ENCODE data around the gene TBCEL. TPM values are rescaled to one million over a fixed set of nuclear protein-coding genes. Genes with fewer than 3 reads are reported as not detected.

The TBCEL gene
- total and polyA plus RNA-seq, 2 donors (not counting 3 experiments of a cell fraction or from before 2014, with no cell fraction given): 5.6 to 19.5 TPM

GRCh38 chr11:121105063-121105480 lies 81.2 kb downstream of the TBCEL start:
- no TSS peak for BruUV-seq (replicated peaks)
- FAIRE-seq (no peak), DNase-seq (ENCODE audit: low read depth, low spot score) (peak; percentile 11)
- H3K79me2 ChIP-seq (ENCODE audit: control insufficient read depth, insufficient read depth, low read length): no peaks in the 10 kb centered on the region
- H3K4me2 ChIP-seq (ENCODE audit: insufficient read depth, low read length): no peak overlapping the region
- dilution Hi-C loops (cut with MboI; ENCODE audit: extremely low pct_ligation_motif_present, low sequenced_read_pairs) (no loop called here), intact Hi-C loops (cut with micrococcal nuclease) (no loop called here)
- ChIA-PET CTCF (interaction anchor here (0.6 kb wide), 1 partner anchor 80 kb away, joined by 3 read pairs; no protein-coding TSS in a partner anchor), POLR2A (no interaction called here)
- peaks cover 2% of the 10 kb centered on the region for H4K20me1 ChIP-seq (replicated peaks; ENCODE audit: control insufficient read depth, extremely low read depth, insufficient read depth, low read length)
- no peaks in the 10 kb centered on the region for H3K27me3 ChIP-seq (ENCODE audit: control insufficient read depth in 2 of 2, insufficient read depth in 2 of 2, low read length in 2 of 2)
- no peak overlapping the region for H3K4me3 ChIP-seq (replicated peaks in 1 of 3; ENCODE audit: insufficient read depth in 1 of 3, low read depth in 1 of 3, low read length in 3 of 3)
- TF ChIP-seq GATA2 (IDR thresholded peaks at IDR 0.05; ENCODE audit: insufficient read depth, insufficient read length, low read depth, low read length) (no peak), MAX (IDR thresholded peaks at IDR 0.05; ENCODE audit: insufficient read depth, insufficient read length) (no peak), CTCF (IDR thresholded peaks at IDR 0.05; ENCODE audit: extremely low read depth in 1 of 2, insufficient read depth in 1 of 2, low read depth in 1 of 2, low read length in 2 of 2) (no peak), FOS (IDR thresholded peaks at IDR 0.05; ENCODE audit: borderline replicate concordance, insufficient read depth, low read length) (no peak), POLR2AphosphoS5 (IDR thresholded peaks at IDR 0.05; ENCODE audit: insufficient read depth, low read depth, low read length) (no peak), EZH2 (IDR thresholded peaks at IDR 0.05; ENCODE audit: borderline replicate concordance, low read depth, low read length, severe bottlenecking) (no peak), MYC (IDR thresholded peaks at IDR 0.05; ENCODE audit: low read depth, low read length) (no peak), JUN (IDR thresholded peaks at IDR 0.05; ENCODE audit: borderline replicate concordance, insufficient read depth, insufficient read length, low read depth) (no peak), POLR2A (IDR thresholded peaks at IDR 0.05; ENCODE audit: low read depth, low read length) (no peak)
- no peaks in the 10 kb centered on the region for H3K9me1 ChIP-seq (replicated peaks; ENCODE audit: control insufficient read depth, extremely low read depth, insufficient read depth, low read length)
- H3K27ac ChIP-seq (ENCODE audit: insufficient read depth, low read depth, low read length): no peak overlapping the region
- no peaks in the 10 kb centered on the region for H3K9me3 ChIP-seq (replicated peaks; ENCODE audit: control insufficient read depth, insufficient read depth, low read length)
- H3K4me1 ChIP-seq (ENCODE audit: control insufficient read depth, extremely low read depth, insufficient read depth, low read length): no peaks in the 10 kb centered on the region
- H3K9ac ChIP-seq (replicated peaks; ENCODE audit: extremely low read depth, insufficient read depth, low read length): no peak overlapping the region
- no peak overlapping the region for H2AFZ ChIP-seq (ENCODE audit: low read depth, low read length)
- H3K36me3 ChIP-seq (ENCODE audit: control insufficient read depth in 2 of 2, extremely low read depth in 1 of 2, insufficient read depth in 2 of 2, low read length in 2 of 2): no peaks in the 10 kb centered on the region

Data from endothelial cell of umbilical vein (primary cell).